ENCODE data around the gene PRSS22. TPM values are rescaled to one million over a fixed set of nuclear protein-coding genes. Genes with fewer than 3 reads are reported as not detected.

Gene PRSS22
- polyA plus RNA-seq, 1 donor from 2014 or later: not detected

DNA sequence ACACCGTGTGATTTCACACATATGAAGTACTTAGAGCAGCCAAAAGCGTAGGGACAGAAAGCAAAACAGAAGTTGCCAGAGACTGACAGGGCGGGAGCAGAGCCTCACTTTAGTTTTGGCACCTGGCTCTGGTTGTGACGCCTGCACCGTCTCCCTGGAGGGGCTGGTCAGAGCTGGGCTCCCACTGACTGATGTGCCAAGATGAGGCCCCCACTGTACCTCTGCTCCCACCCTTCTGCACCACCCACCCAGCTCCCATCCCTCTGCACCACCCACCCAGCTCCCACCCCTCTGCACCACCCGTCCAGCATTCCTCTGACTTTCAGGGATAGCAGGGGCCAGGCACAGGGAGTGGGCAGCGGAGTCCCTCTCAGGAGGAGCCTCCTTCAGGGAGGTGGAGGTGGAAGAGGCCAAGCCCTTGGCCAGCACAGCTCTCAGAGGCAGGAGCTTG is 44.2 kb downstream of the PRSS22 start:
- no peaks in the 10 kb centered on the region for H4K20me1 ChIP-seq (ENCODE audit: insufficient read depth)
- H3K27me3 ChIP-seq (ENCODE audit: insufficient read depth, low read depth, low read length): no peaks in the 10 kb centered on the region
- H3K9me3 ChIP-seq (ENCODE audit: low read length): no peaks in the 10 kb centered on the region
- H2AFZ ChIP-seq (ENCODE audit: low read depth, low read length): no peak overlapping the region
- TF ChIP-seq, protein P1, sequence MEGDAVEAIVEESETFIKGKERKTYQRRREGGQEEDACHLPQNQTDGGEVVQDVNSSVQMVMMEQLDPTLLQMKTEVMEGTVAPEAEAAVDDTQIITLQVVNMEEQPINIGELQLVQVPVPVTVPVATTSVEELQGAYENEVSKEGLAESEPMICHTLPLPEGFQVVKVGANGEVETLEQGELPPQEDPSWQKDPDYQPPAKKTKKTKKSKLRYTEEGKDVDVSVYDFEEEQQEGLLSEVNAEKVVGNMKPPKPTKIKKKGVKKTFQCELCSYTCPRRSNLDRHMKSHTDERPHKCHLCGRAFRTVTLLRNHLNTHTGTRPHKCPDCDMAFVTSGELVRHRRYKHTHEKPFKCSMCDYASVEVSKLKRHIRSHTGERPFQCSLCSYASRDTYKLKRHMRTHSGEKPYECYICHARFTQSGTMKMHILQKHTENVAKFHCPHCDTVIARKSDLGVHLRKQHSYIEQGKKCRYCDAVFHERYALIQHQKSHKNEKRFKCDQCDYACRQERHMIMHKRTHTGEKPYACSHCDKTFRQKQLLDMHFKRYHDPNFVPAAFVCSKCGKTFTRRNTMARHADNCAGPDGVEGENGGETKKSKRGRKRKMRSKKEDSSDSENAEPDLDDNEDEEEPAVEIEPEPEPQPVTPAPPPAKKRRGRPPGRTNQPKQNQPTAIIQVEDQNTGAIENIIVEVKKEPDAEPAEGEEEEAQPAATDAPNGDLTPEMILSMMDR (IDR thresholded peaks at IDR 0.05; ENCODE audit: poor library complexity, severe bottlenecking): no peak
- no peak for TF ChIP-seq TAF1 (IDR thresholded peaks at IDR 0.05; ENCODE audit: low read depth)
- no peak for TF ChIP-seq RAD21 (conservative IDR thresholded peaks at IDR 0.05)
- no peak for TF ChIP-seq POLR2AphosphoS5 (IDR thresholded peaks at IDR 0.05)
- TF ChIP-seq MXI1 (conservative IDR thresholded peaks at IDR 0.05; ENCODE audit: poor library complexity, severe bottlenecking): no peak
- no peak for TF ChIP-seq SMC3 (conservative IDR thresholded peaks at IDR 0.05; ENCODE audit: poor library complexity)
- H3K79me2 ChIP-seq (replicated peaks; ENCODE audit: insufficient read depth, low read length): no peaks in the 10 kb centered on the region
- H3K4me3 ChIP-seq (ENCODE audit: low read length): no peak overlapping the region
- H3K36me3 ChIP-seq (ENCODE audit: insufficient read depth, low read length): no peaks in the 10 kb centered on the region
- H3K9ac ChIP-seq (ENCODE audit: low read length): no peak overlapping the region
- no peak overlapping the region for H3K27ac ChIP-seq (ENCODE audit: low read length)
- H3K4me2 ChIP-seq (ENCODE audit: low read length): no peak overlapping the region
- no peaks in the 10 kb centered on the region for H3F3A ChIP-seq (ENCODE audit: insufficient read depth, low read length, poor library complexity, severe bottlenecking)
- no peaks in the 10 kb centered on the region for H3K9me2 ChIP-seq (ENCODE audit: insufficient read depth, low read length)

DNA sequence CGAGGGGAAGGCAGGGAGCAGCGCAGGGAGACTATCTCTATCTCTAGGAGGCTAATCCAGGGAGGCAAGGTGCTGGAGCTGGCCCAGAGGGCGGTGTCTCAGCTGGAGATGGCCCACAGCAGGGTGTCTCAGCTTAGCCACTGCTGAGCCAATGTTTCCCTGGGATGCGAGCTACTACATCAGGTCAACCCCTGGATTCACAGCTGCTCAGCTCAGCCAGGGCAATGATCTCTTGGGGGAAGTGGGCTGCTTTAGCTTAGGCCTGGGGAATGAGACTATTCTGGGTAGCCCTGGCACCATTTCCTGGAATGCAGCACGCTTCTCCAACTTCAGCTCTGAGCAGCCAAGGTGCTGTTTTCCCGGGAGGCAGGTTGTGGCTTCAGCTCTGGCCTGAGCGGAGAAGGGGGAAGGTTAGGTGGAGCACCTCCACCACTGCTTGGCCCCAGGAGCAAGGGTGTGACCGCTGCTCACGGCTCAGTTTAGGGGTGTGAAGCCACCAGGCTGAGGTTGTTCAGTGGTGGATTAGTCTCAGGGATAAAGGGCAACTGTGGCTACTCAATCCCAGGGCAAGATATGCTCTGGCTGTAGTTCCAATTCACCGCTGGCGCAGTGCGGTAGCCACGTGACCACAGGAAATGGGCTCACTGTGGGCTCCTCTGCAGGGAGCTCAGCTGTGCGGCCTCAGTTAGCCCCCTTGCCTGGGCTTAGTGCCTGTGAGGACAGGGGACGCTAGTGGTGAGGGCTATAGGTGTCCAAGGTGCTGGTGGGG is 46.1 kb downstream of the PRSS22 start:
- TF ChIP-seq EZH2 (IDR thresholded peaks at IDR 0.05; ENCODE audit: borderline replicate concordance, insufficient read depth, low read length, poor library complexity, severe bottlenecking) (no peak), MXI1 (conservative IDR thresholded peaks at IDR 0.05; ENCODE audit: poor library complexity, severe bottlenecking) (no peak), SMC3 (conservative IDR thresholded peaks at IDR 0.05; ENCODE audit: poor library complexity) (no peak), EP300 (conservative IDR thresholded peaks at IDR 0.05; ENCODE audit: poor library complexity, severe bottlenecking) (no peak), TAF1 (IDR thresholded peaks at IDR 0.05; ENCODE audit: low read depth) (no peak), POLR2AphosphoS5 (IDR thresholded peaks at IDR 0.05) (no peak), RAD21 (conservative IDR thresholded peaks at IDR 0.05) (no peak)
- TF ChIP-seq, protein P1 (IDR thresholded peaks at IDR 0.05; ENCODE audit: poor library complexity, severe bottlenecking): no peak
- TF ChIP-seq, protein P2, sequence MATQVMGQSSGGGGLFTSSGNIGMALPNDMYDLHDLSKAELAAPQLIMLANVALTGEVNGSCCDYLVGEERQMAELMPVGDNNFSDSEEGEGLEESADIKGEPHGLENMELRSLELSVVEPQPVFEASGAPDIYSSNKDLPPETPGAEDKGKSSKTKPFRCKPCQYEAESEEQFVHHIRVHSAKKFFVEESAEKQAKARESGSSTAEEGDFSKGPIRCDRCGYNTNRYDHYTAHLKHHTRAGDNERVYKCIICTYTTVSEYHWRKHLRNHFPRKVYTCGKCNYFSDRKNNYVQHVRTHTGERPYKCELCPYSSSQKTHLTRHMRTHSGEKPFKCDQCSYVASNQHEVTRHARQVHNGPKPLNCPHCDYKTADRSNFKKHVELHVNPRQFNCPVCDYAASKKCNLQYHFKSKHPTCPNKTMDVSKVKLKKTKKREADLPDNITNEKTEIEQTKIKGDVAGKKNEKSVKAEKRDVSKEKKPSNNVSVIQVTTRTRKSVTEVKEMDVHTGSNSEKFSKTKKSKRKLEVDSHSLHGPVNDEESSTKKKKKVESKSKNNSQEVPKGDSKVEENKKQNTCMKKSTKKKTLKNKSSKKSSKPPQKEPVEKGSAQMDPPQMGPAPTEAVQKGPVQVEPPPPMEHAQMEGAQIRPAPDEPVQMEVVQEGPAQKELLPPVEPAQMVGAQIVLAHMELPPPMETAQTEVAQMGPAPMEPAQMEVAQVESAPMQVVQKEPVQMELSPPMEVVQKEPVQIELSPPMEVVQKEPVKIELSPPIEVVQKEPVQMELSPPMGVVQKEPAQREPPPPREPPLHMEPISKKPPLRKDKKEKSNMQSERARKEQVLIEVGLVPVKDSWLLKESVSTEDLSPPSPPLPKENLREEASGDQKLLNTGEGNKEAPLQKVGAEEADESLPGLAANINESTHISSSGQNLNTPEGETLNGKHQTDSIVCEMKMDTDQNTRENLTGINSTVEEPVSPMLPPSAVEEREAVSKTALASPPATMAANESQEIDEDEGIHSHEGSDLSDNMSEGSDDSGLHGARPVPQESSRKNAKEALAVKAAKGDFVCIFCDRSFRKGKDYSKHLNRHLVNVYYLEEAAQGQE (IDR thresholded peaks at IDR 0.05; ENCODE audit: borderline replicate concordance): no peak
- no peak overlapping the region for H3K9ac ChIP-seq (ENCODE audit: low read length)
- H3K27me3 ChIP-seq (ENCODE audit: insufficient read depth, low read depth, low read length): no peaks in the 10 kb centered on the region
- no peaks in the 10 kb centered on the region for H3K9me2 ChIP-seq (ENCODE audit: insufficient read depth, low read length)
- no peaks in the 10 kb centered on the region for H3F3A ChIP-seq (ENCODE audit: insufficient read depth, low read length, poor library complexity, severe bottlenecking)
- H3K36me3 ChIP-seq (ENCODE audit: insufficient read depth, low read length): no peaks in the 10 kb centered on the region
- no peak overlapping the region for H3K4me3 ChIP-seq (ENCODE audit: low read length)
- H2AFZ ChIP-seq (ENCODE audit: low read depth, low read length): no peak overlapping the region
- no peaks in the 10 kb centered on the region for H4K20me1 ChIP-seq (ENCODE audit: insufficient read depth)
- H3K27ac ChIP-seq (ENCODE audit: low read length): no peak overlapping the region
- H3K9me3 ChIP-seq (ENCODE audit: low read length): no peaks in the 10 kb centered on the region
- H3K79me2 ChIP-seq (replicated peaks; ENCODE audit: insufficient read depth, low read length): no peaks in the 10 kb centered on the region
- H3K4me2 ChIP-seq (ENCODE audit: low read length): no peak overlapping the region
